Liver (tissue), 9 donors: ENCODE data around the gene IRF2. TPM values are rescaled to one million over a fixed set of nuclear protein-coding genes. Genes with fewer than 3 reads are reported as not detected.
"Not testable (repeated sequence)": the region's sequence is repeated elsewhere in the genome, so short reads cannot be mapped to it uniquely, and the experiment has no call there.

Source experiments
- DNase-seq: peaks from one replicate; pipeline ENCODE4 v3.0.0-alpha.2; 2017; ENCODE audit warnings: low spot score
- H3K27ac ChIP-seq, 2 donors: one replicate each; pipeline ENCODE4 v1.7.0; 2013; ENCODE audit warnings: inconsistent platforms in 2 of 2, low read length in 2 of 2, control low read depth in 1 of 2, low read depth in 1 of 2, mild to moderate bottlenecking in 1 of 2
- H3K27me3 ChIP-seq, 4 donors: one replicate each; pipeline versions ENCODE4 v1.6.1 to v1.7.0; 2013; ENCODE audit warnings: low read length in 3 of 4, inconsistent platforms in 1 of 4, mild to moderate bottlenecking in 1 of 4, moderate library complexity in 1 of 4; ENCODE audit not compliant: control insufficient read depth in 4 of 4, insufficient read depth in 4 of 4
- H3K36me3 ChIP-seq, 4 donors: one replicate each; pipeline versions ENCODE4 v1.6.1 to v1.7.0; 2013; ENCODE audit warnings: low read length in 3 of 4, mild to moderate bottlenecking in 3 of 4, low read depth in 1 of 4, moderate library complexity in 1 of 4; ENCODE audit not compliant: control insufficient read depth in 4 of 4, insufficient read depth in 3 of 4
- H3K4me1 ChIP-seq, 4 donors: one replicate each; pipeline versions ENCODE4 v1.6.1 to v1.7.0; 2013; ENCODE audit warnings: low read length in 3 of 4, mild to moderate bottlenecking in 3 of 4, moderate library complexity in 1 of 4; ENCODE audit not compliant: control insufficient read depth in 4 of 4, insufficient read depth in 4 of 4
- H3K4me3 ChIP-seq, 3 donors: one replicate each; pipeline versions ENCODE4 v1.6.1 to v1.7.0; 2013; ENCODE audit warnings: low read length in 3 of 3, control low read depth in 1 of 3, low read depth in 1 of 3, mild to moderate bottlenecking in 1 of 3
- H3K9ac ChIP-seq, 2 donors: one replicate each; pipeline ENCODE4 v1.7.0; 2013; ENCODE audit warnings: low read length in 2 of 2, mild to moderate bottlenecking in 2 of 2, moderate library complexity in 2 of 2, control low read depth in 1 of 2, low read depth in 1 of 2
- H3K9me3 ChIP-seq, 4 donors: one replicate each; pipeline versions ENCODE4 v1.6.1 to v1.7.0; 2013; ENCODE audit warnings: low read length in 3 of 4; ENCODE audit not compliant: control insufficient read depth in 4 of 4
- EGR1 ChIP-seq, 2 donors: IDR thresholded peaks; 2 replicates each; pipeline ENCODE4 v1.6.1; 2016 to 2018; ENCODE audit warnings: antibody characterized with exemption in 2 of 2, low read depth in 2 of 2
- FOXA1 ChIP-seq: IDR thresholded peaks from 2 replicates; pipeline ENCODE4 v1.6.1; 2016; ENCODE audit warnings: antibody characterized with exemption
- FOXA2 ChIP-seq: IDR thresholded peaks from 2 replicates; pipeline ENCODE4 v1.6.1; 2016; ENCODE audit warnings: antibody characterized with exemption
- GABPA ChIP-seq, 2 donors: IDR thresholded peaks in 1 of 2; conservative IDR thresholded peaks in 1 of 2; 2 replicates each; pipeline ENCODE4 v1.6.1; 2016; ENCODE audit warnings: antibody characterized with exemption in 2 of 2, mild to moderate bottlenecking in 1 of 2, moderate library complexity in 1 of 2
- HNF4A ChIP-seq, 2 donors: conservative IDR thresholded peaks; 2 replicates each; pipeline ENCODE4 v1.6.1; 2016; ENCODE audit warnings: antibody characterized with exemption in 2 of 2, mild to moderate bottlenecking in 2 of 2
- HNF4G ChIP-seq: IDR thresholded peaks from 2 replicates; pipeline ENCODE4 v1.6.1; 2016; ENCODE audit warnings: antibody characterized with exemption
- JUND ChIP-seq, 2 donors: IDR thresholded peaks; 2 replicates each; pipeline ENCODE4 v1.6.1; 2016; ENCODE audit warnings: antibody characterized with exemption in 2 of 2
- NR2F2 ChIP-seq: IDR thresholded peaks from 2 replicates; pipeline ENCODE4 v1.6.1; 2016; ENCODE audit warnings: antibody characterized with exemption
- RAD21 ChIP-seq, 2 donors: IDR thresholded peaks; 2 replicates each; pipeline ENCODE4 v1.6.1; 2016; ENCODE audit warnings: antibody characterized with exemption in 2 of 2, mild to moderate bottlenecking in 2 of 2
- RXRA ChIP-seq, 2 donors: IDR thresholded peaks; 2 replicates each; pipeline ENCODE4 v1.6.1; 2017 to 2018; ENCODE audit warnings: antibody characterized with exemption in 2 of 2, mild to moderate bottlenecking in 1 of 2
- TAF1 ChIP-seq: conservative IDR thresholded peaks from 2 replicates; pipeline ENCODE4 v1.6.1; 2016; ENCODE audit warnings: antibody characterized with exemption, mild to moderate bottlenecking
- ZBTB33 ChIP-seq: IDR thresholded peaks from 2 replicates; pipeline ENCODE4 v1.6.1; 2016; ENCODE audit warnings: antibody characterized with exemption
- WGBS: extraction: QIAGEN DNeasy Blood & Tissue Kit; methylation state at CpG from one replicate; pipeline ENCODE4 v1.1.7; 2013; 5-methylcytosine and 5-hydroxymethylcytosine counted together
- polyA plus RNA-seq, 2 donors: library from polyadenylated mRNA; stranded (reverse) in 1 of 2; unstranded in 1 of 2; fragments of 200-250 nt in 1 of 2; fragments of >200 nt in 1 of 2; fragmentation: Nextera tagmentation in 1 of 2; extraction: Ambion mirVana in 1 of 2; gene quantifications; one replicate each; pipeline versions ENCODE4 v1.2.1 to v1.2.3, GENCODE V29; 2013 to 2015
- total RNA-seq, 2 donors: library from RNA; depleted of rRNA; stranded (reverse); fragments of >200 nt; gene quantifications; one replicate each; pipeline ENCODE4 v1.2.3, GENCODE V29; 2014
- TF ChIP-seq, protein P1 (sequence below): IDR thresholded peaks from 2 replicates; pipeline ENCODE4 v1.6.1; 2016; ENCODE audit warnings: antibody characterized with exemption, mild to moderate bottlenecking
- TF ChIP-seq, protein P2 (sequence below): IDR thresholded peaks from 2 replicates; pipeline ENCODE4 v1.6.1; 2016; ENCODE audit warnings: antibody characterized with exemption
- TF ChIP-seq, protein P3 (sequence below): IDR thresholded peaks from 2 replicates; pipeline ENCODE4 v1.6.1; 2016; ENCODE audit warnings: antibody characterized with exemption
- donor health status: healthy.
- donor health status: healthy.
- donor health status: healthy.
- donor health status: healthy.
- donor health status: healthy.

Gene IRF2
- total and polyA plus RNA-seq, 4 donors: 12.9 to 25.5 (median 22.2) TPM

DNA sequence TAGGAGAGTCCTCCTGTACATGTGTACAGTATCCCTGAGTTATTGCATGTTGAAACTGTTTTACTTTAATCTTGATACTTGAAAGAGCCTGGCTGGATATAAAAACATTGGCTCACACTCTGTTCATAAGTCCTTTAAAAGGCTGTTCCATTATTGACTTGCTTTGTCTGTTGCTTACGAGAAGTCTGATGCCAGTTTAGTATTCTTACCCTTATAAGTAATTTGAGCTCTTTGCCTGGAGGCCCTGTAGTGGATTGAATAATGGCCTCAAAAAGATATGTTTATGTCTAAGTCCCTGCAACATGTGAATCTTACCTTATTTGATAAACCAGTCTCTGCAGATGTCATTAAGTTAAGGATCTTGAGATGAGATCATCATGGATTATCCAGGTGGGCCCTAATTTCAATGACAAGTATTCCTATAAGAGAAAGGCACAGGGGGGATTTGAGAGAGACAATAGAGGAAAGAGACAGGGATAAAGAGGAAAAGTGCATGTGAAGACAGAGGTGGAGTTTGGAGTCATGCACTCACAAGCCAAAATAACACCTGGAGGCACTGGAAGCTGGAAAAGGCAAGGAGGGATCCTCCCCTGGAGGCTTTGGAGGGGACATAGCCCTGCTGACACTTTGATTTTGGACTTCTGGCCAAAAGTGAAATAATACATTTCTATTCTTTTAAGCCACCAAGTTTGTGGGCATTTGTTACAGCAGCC, 98.1 kb downstream of the IRF2 start (continued):
- TF ChIP-seq, protein P1, sequence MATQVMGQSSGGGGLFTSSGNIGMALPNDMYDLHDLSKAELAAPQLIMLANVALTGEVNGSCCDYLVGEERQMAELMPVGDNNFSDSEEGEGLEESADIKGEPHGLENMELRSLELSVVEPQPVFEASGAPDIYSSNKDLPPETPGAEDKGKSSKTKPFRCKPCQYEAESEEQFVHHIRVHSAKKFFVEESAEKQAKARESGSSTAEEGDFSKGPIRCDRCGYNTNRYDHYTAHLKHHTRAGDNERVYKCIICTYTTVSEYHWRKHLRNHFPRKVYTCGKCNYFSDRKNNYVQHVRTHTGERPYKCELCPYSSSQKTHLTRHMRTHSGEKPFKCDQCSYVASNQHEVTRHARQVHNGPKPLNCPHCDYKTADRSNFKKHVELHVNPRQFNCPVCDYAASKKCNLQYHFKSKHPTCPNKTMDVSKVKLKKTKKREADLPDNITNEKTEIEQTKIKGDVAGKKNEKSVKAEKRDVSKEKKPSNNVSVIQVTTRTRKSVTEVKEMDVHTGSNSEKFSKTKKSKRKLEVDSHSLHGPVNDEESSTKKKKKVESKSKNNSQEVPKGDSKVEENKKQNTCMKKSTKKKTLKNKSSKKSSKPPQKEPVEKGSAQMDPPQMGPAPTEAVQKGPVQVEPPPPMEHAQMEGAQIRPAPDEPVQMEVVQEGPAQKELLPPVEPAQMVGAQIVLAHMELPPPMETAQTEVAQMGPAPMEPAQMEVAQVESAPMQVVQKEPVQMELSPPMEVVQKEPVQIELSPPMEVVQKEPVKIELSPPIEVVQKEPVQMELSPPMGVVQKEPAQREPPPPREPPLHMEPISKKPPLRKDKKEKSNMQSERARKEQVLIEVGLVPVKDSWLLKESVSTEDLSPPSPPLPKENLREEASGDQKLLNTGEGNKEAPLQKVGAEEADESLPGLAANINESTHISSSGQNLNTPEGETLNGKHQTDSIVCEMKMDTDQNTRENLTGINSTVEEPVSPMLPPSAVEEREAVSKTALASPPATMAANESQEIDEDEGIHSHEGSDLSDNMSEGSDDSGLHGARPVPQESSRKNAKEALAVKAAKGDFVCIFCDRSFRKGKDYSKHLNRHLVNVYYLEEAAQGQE: no peak

DNA sequence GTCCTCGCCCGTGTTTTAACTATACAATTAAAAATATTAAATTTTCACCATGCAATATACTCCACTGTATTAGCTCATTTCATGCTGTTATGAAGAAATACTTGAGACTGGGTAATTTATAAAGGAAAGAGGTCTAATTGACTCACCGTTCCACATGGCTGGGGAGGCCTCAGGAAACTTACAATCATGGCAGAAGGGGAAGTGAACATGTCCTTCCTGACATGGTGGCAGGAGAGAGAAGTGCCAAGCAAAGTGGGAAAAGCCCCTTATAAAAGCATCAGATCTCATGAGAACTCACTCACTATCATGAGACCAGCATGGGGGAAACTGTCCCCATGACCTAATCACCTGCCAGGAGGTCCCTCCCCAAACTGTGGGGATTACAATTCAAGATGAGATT, 98.7 kb downstream of the IRF2 start:
- WGBS: 93% methylated on average over 3 of the region's 3 CpGs
- DNase-seq, H3K27me3 ChIP-seq, H3K36me3 ChIP-seq, H3K9me3 ChIP-seq, H3K9ac ChIP-seq, H3K27ac ChIP-seq, H3K4me3 ChIP-seq: not testable (repeated sequence)
- peaks cover 2 to 23% (median 17%) of the 10 kb centered on the region in 4 donors for H3K4me1 ChIP-seq

DNA sequence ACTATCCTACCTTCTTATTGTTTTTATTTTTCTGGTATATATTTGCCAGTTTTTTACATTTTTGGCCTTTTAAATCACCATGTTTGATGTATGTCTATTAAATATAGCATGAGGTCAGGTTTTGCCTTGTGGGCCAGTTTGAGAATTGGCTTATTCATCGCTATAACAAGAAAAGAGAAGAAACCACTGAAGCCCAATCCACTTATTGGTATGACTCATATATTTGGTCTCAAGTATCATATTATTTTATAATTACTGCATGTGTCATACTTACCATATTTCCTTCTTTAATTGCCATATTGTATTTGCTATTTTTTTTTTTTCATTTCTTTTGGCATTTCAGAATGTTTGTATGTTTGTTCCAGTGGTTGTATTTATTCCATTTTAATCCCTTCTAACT, 99.3 kb downstream of the IRF2 start:
- no peaks in the 10 kb centered on the region for H3K27me3 ChIP-seq
- no peak for DNase-seq
- H3K4me1 ChIP-seq: peaks cover 2 to 22% (median 15%) of the 10 kb centered on the region in 4 donors
- WGBS: 90% methylated on average over 1 of the region's 1 CpG
- no peak overlapping the region for H3K9ac ChIP-seq
- H3K9me3 ChIP-seq: no peaks in the 10 kb centered on the region
- no peak overlapping the region for H3K4me3 ChIP-seq
- TF ChIP-seq FOXA2: no peak
- H3K36me3 ChIP-seq: peaks cover 0 to 8% (median 2%) of the 10 kb centered on the region in 4 donors
- no peak overlapping the region for H3K27ac ChIP-seq

DNA sequence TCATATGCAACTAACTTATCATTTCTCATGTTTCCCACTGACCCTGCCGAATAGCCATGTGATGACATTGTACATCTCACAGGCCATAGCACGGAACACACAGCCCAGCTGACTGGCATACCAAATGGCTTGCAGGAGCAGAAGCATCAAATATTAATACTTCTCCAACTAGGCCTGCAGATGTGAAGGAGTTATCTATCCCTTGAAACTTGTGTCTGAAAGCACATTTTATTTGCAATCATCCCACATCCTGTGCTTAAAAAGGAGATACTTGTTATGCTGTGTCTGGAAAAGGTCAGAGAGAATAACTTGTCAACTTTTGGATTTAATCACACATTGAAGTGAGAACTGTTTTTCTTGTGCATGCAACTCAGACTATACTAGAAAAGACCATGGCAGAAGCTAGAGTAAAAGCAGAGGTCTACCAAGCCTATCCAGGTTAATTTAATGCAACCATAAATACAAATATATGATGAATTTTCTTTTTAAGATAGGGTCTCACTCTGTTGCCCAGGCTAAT, 100.4 kb downstream of the IRF2 start:
- Histone ChIP-seq H3K27ac (no peak overlapping the region), H3K4me3 (no peak overlapping the region)
- WGBS: 77% methylated on average over 2 of the region's 2 CpGs
- TF ChIP-seq TAF1: no peak
- TF ChIP-seq, protein P2, sequence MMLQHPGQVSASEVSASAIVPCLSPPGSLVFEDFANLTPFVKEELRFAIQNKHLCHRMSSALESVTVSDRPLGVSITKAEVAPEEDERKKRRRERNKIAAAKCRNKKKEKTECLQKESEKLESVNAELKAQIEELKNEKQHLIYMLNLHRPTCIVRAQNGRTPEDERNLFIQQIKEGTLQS: no peak
- TF ChIP-seq RXRA (IDR thresholded peaks at IDR 0.05): no peak
- TF ChIP-seq FOXA2: no peak
- TF ChIP-seq, protein P3, sequence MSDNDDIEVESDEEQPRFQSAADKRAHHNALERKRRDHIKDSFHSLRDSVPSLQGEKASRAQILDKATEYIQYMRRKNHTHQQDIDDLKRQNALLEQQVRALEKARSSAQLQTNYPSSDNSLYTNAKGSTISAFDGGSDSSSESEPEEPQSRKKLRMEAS: no peak
- TF ChIP-seq JUND (IDR thresholded peaks at IDR 0.05): no peak
- TF ChIP-seq, protein P1: no peak
- TF ChIP-seq FOXA1: no peak
- TF ChIP-seq EGR1 (IDR thresholded peaks at IDR 0.05; ENCODE audit: low read depth in 2 of 2): no peak
- TF ChIP-seq RAD21 (IDR thresholded peaks at IDR 0.05): no peak
- TF ChIP-seq GABPA (IDR thresholded peaks at IDR 0.05 in 1 of 2, conservative IDR thresholded peaks at IDR 0.05 in 1 of 2): no peak
- TF ChIP-seq HNF4A (conservative IDR thresholded peaks at IDR 0.05): no peak
- no peak for TF ChIP-seq HNF4G
- TF ChIP-seq NR2F2: no peak
- TF ChIP-seq ZBTB33: no peak

More for the DNA sequence above, 100.4 kb downstream of the IRF2 start:
- no peaks in the 10 kb centered on the region for H3K9me3 ChIP-seq
- peaks cover 0 to 16% (median 14%) of the 10 kb centered on the region in 4 donors for H3K4me1 ChIP-seq
- peaks cover 0 to 9% (median 2%) of the 10 kb centered on the region in 4 donors for H3K36me3 ChIP-seq
- H3K27me3 ChIP-seq: no peaks in the 10 kb centered on the region
- no peak for DNase-seq
- no peak overlapping the region for H3K9ac ChIP-seq
